ENCODE results near the gene ASTN2.
A peak's percentile ranks its signal among the peaks of the same experiment; 100 is the strongest.

ASTN2 gene

GRCh38 chr9:117313989-117314388, 100.9 kb downstream of the ASTN2 start:
- Histone ChIP-seq H3K4me2 (ENCODE audit: low read length) (peak overlapping the region; percentile 57), H3K27me3 (ENCODE audit: control insufficient read depth, low read length) (no peaks in the 10 kb centered on the region), H3K9me3 (ENCODE audit: control insufficient read depth, insufficient read depth, low read length) (no peaks in the 10 kb centered on the region), H3K9me2 (replicated peaks; ENCODE audit: control insufficient read depth, low read length) (no peaks in the 10 kb centered on the region), H3F3A (ENCODE audit: control insufficient read depth, insufficient read depth) (no peaks in the 10 kb centered on the region), H4K20me1 (ENCODE audit: control insufficient read depth, insufficient read depth, low read depth, low read length) (no peaks in the 10 kb centered on the region), H3K27ac (ENCODE audit: low read depth, low read length) (peak overlapping the region; percentile 47), H3K4me1 (ENCODE audit: control insufficient read depth, low read length) (peaks cover 73% of the 10 kb centered on the region), H3K79me2 (ENCODE audit: control insufficient read depth, low read length) (peaks cover 59% of the 10 kb centered on the region), H3K4me3 (ENCODE audit: low read length) (peak overlapping the region; percentile 48), H3K36me3 (ENCODE audit: control insufficient read depth, low read length) (no peaks in the 10 kb centered on the region)
- TF ChIP-seq CTCF (IDR thresholded peaks at IDR 0.05; ENCODE audit: low read depth, low read length, poor library complexity, severe bottlenecking) (no peak), EZH2phosphoT487 (IDR thresholded peaks at IDR 0.05; ENCODE audit: borderline replicate concordance, low read length) (no peak)

GRCh38 chr9:117307701-117308100, 107.2 kb downstream of the ASTN2 start:
- no peak for TF ChIP-seq EZH2phosphoT487 (IDR thresholded peaks at IDR 0.05; ENCODE audit: borderline replicate concordance, low read length)
- TF ChIP-seq CTCF (IDR thresholded peaks at IDR 0.05; ENCODE audit: low read depth, low read length, poor library complexity, severe bottlenecking), result no peak

GRCh38 chr9:117306032-117306431, 108.8 kb downstream of the ASTN2 start:
- Histone ChIP-seq H3K36me3 (ENCODE audit: control insufficient read depth, low read length) (peaks cover 13% of the 10 kb centered on the region), H3K4me2 (ENCODE audit: low read length) (peak overlapping the region; percentile 50; the same call in 1 of the 2 replicates), H3F3A (ENCODE audit: control insufficient read depth, insufficient read depth) (peaks cover 7% of the 10 kb centered on the region; the same call in 1 of the 2 replicates), H3K27ac (ENCODE audit: low read depth, low read length) (no peak overlapping the region), H3K9me3 (ENCODE audit: control insufficient read depth, insufficient read depth, low read length) (no peaks in the 10 kb centered on the region), H3K27me3 (ENCODE audit: control insufficient read depth, low read length) (no peaks in the 10 kb centered on the region), H3K79me2 (ENCODE audit: control insufficient read depth, low read length) (peaks cover 63% of the 10 kb centered on the region), H4K20me1 (ENCODE audit: control insufficient read depth, insufficient read depth, low read depth, low read length) (no peaks in the 10 kb centered on the region), H3K9me2 (replicated peaks; ENCODE audit: control insufficient read depth, low read length) (no peaks in the 10 kb centered on the region), H3K4me1 (ENCODE audit: control insufficient read depth, low read length) (peaks cover 84% of the 10 kb centered on the region), H3K4me3 (ENCODE audit: low read length) (no peak overlapping the region)
- TF ChIP-seq EZH2phosphoT487 (IDR thresholded peaks at IDR 0.05; ENCODE audit: borderline replicate concordance, low read length) (no peak), CTCF (IDR thresholded peaks at IDR 0.05; ENCODE audit: low read depth, low read length, poor library complexity, severe bottlenecking) (no peak)

More at GRCh38 chr9:117307701-117308100, 107.2 kb downstream of the ASTN2 start:
- Histone ChIP-seq H3K4me2 (ENCODE audit: low read length) (peak overlapping the region; percentile 15; the same call in 1 of the 2 replicates), H4K20me1 (ENCODE audit: control insufficient read depth, insufficient read depth, low read depth, low read length) (no peaks in the 10 kb centered on the region), H3K36me3 (ENCODE audit: control insufficient read depth, low read length) (peaks cover 13% of the 10 kb centered on the region), H3K9me3 (ENCODE audit: control insufficient read depth, insufficient read depth, low read length) (no peaks in the 10 kb centered on the region), H3K79me2 (ENCODE audit: control insufficient read depth, low read length) (peaks cover 57% of the 10 kb centered on the region), H3F3A (ENCODE audit: control insufficient read depth, insufficient read depth) (peaks cover 7% of the 10 kb centered on the region; the same call in 1 of the 2 replicates), H3K27ac (ENCODE audit: low read depth, low read length) (no peak overlapping the region), H3K27me3 (ENCODE audit: control insufficient read depth, low read length) (no peaks in the 10 kb centered on the region), H3K4me1 (ENCODE audit: control insufficient read depth, low read length) (peaks cover 78% of the 10 kb centered on the region), H3K9me2 (replicated peaks; ENCODE audit: control insufficient read depth, low read length) (no peaks in the 10 kb centered on the region), H3K4me3 (ENCODE audit: low read length) (no peak overlapping the region)

Measured in DOHH2 (cell line).